Trophoblast cell (in vitro differentiated cells and primary cell): Measurements from ENCODE around the gene FBXO42.

Source experiments
- DNase-seq, 2 donors: peaks; one replicate each; pipeline ENCODE4 v3.0.0-alpha.2; 2016
- H2AFZ ChIP-seq: 2 replicates; pipeline ENCODE4 v1.6.1; 2013; ENCODE audit warnings: low read length, moderate library complexity, mild to moderate bottlenecking; ENCODE audit not compliant: insufficient read depth, poor library complexity
- H2AK5ac ChIP-seq: 2 replicates; pipeline ENCODE4 v1.6.1; 2013; ENCODE audit warnings: mild to moderate bottlenecking, low read length
- H2BK120ac ChIP-seq: 2 replicates; pipeline ENCODE4 v1.6.1; 2013; ENCODE audit warnings: low read length, mild to moderate bottlenecking, moderate library complexity; ENCODE audit not compliant: insufficient read depth, poor library complexity
- H2BK12ac ChIP-seq: 2 replicates; pipeline ENCODE4 v1.6.1; 2013; ENCODE audit warnings: mild to moderate bottlenecking, low read length, moderate library complexity
- H2BK5ac ChIP-seq: 2 replicates; pipeline ENCODE4 v1.6.1; 2013; ENCODE audit warnings: low read length, low read depth, moderate library complexity, mild to moderate bottlenecking; ENCODE audit not compliant: poor library complexity
- H3K14ac ChIP-seq: 2 replicates; pipeline ENCODE4 v1.6.1; 2013; ENCODE audit warnings: mild to moderate bottlenecking, low read length
- H3K18ac ChIP-seq: 2 replicates; pipeline ENCODE4 v1.6.1; 2013; ENCODE audit warnings: mild to moderate bottlenecking, low read length
- H3K23ac ChIP-seq: 2 replicates; pipeline ENCODE4 v1.6.1; 2013; ENCODE audit warnings: low read length
- H3K27ac ChIP-seq: 2 replicates; pipeline ENCODE4 v1.5.1; 2013; ENCODE audit warnings: low read depth, mild to moderate bottlenecking, inconsistent platforms, low read length, moderate library complexity
- H3K27me3 ChIP-seq: 2 replicates; pipeline ENCODE4 v1.6.1; 2013; ENCODE audit warnings: inconsistent platforms, mild to moderate bottlenecking, low read length, moderate library complexity; ENCODE audit not compliant: insufficient read depth
- H3K36me3 ChIP-seq, 2 experiments: 1 replicate in 1 of 2; 2 replicates in 1 of 2; pipeline ENCODE4 v1.6.1; 2013; ENCODE audit warnings: low read length in 2 of 2, mild to moderate bottlenecking in 2 of 2, moderate library complexity in 1 of 2; ENCODE audit not compliant: insufficient read depth in 2 of 2, control insufficient read depth in 1 of 2
- H3K4ac ChIP-seq: 2 replicates; pipeline ENCODE4 v1.6.1; 2013; ENCODE audit warnings: low read depth, mild to moderate bottlenecking, low read length, moderate library complexity
- H3K4me1 ChIP-seq, 2 experiments: 1 replicate in 1 of 2; 2 replicates in 1 of 2; pipeline ENCODE4 v1.6.1; 2013; ENCODE audit warnings: low read length in 2 of 2, mild to moderate bottlenecking in 2 of 2, moderate library complexity in 1 of 2; ENCODE audit not compliant: insufficient read depth in 2 of 2, control insufficient read depth in 1 of 2
- H3K4me2 ChIP-seq: 2 replicates; pipeline ENCODE4 v1.6.1; 2013; ENCODE audit warnings: inconsistent platforms, mild to moderate bottlenecking, low read length, moderate library complexity
- H3K4me3 ChIP-seq: 2 replicates; pipeline ENCODE4 v1.5.1; 2013; ENCODE audit warnings: mild to moderate bottlenecking, low read depth, low read length, inconsistent platforms
- H3K79me1 ChIP-seq: one replicate; pipeline ENCODE4 v1.6.1; 2013; ENCODE audit warnings: low read length
- H3K79me2 ChIP-seq: 2 replicates; pipeline ENCODE4 v1.6.1; 2013; ENCODE audit warnings: low read length, mild to moderate bottlenecking; ENCODE audit not compliant: control insufficient read depth, insufficient read depth, poor library complexity
- H3K9ac ChIP-seq: 2 replicates; pipeline ENCODE4 v1.6.1; 2013; ENCODE audit warnings: mild to moderate bottlenecking, low read length
- H3K9me3 ChIP-seq: 2 replicates; pipeline ENCODE4 v1.6.1; 2013; ENCODE audit warnings: low read depth, mild to moderate bottlenecking, control low read depth, inconsistent platforms, low read length; ENCODE audit not compliant: insufficient read depth
- H4K12ac ChIP-seq: 2 replicates; pipeline ENCODE4 v1.6.1; 2013; ENCODE audit warnings: low read depth, mild to moderate bottlenecking, low read length, moderate library complexity
- H4K8ac ChIP-seq: 2 replicates; pipeline ENCODE4 v1.6.1; 2013; ENCODE audit warnings: low read depth, mild to moderate bottlenecking, low read length, moderate library complexity
- H4K91ac ChIP-seq: one replicate; pipeline ENCODE4 v1.6.1; 2013; ENCODE audit warnings: low read depth, mild to moderate bottlenecking, low read length, moderate library complexity
- WGBS: extraction: QIAGEN DNeasy Blood & Tissue Kit; methylation state at CpG from one replicate; pipeline ENCODE4 v1.1.7; 2013; ENCODE audit warnings: missing lambda C conversion rate; ENCODE audit not compliant: insufficient read length, insufficient coverage; ENCODE audit errors: extremely low coverage; 5-methylcytosine and 5-hydroxymethylcytosine counted together

Gene FBXO42

GRCh38 chr1:16243215-16243610 lies 109.1 kb downstream of the FBXO42 start:
- H3K79me1 ChIP-seq, result no peaks in the 10 kb centered on the region
- no peaks in the 10 kb centered on the region for H3K9me3 ChIP-seq
- no peak overlapping the region for H4K12ac ChIP-seq
- H3K4me3 ChIP-seq, result no peak overlapping the region
- no peak overlapping the region for H3K4ac ChIP-seq
- H3K9ac ChIP-seq, result no peak overlapping the region
- H3K14ac ChIP-seq, result no peak overlapping the region
- no CpG with 5 or more reads among the region's 8 CpGs for WGBS
- no peaks in the 10 kb centered on the region for H3K27me3 ChIP-seq
- no peak overlapping the region for H3K18ac ChIP-seq
- no peak overlapping the region for H2BK120ac ChIP-seq
- peaks cover 4 to 5% of the 10 kb centered on the region in 2 experiments for H3K36me3 ChIP-seq
- H2AK5ac ChIP-seq, result no peak overlapping the region
- no peak overlapping the region for H2BK5ac ChIP-seq
- no peaks in the 10 kb centered on the region for H3K79me2 ChIP-seq
- no peak overlapping the region for H4K8ac ChIP-seq
- H3K27ac ChIP-seq, result no peak overlapping the region
- H3K4me2 ChIP-seq, result no peak overlapping the region
- DNase-seq, result no peak
- peaks cover 2 to 4% of the 10 kb centered on the region in 2 experiments for H3K4me1 ChIP-seq
- H3K23ac ChIP-seq, result no peak overlapping the region
- no peak overlapping the region for H4K91ac ChIP-seq
- no peak overlapping the region for H2BK12ac ChIP-seq
- no peak overlapping the region for H2AFZ ChIP-seq

- H3K4me3 ChIP-seq, result no peak overlapping the region
- WGBS, result no CpG with 5 or more reads among the region's 17 CpGs
- no peaks in the 10 kb centered on the region for H3K27me3 ChIP-seq
- H4K8ac ChIP-seq, result no peak overlapping the region
- peaks cover 2 to 5% of the 10 kb centered on the region in 2 experiments for H3K36me3 ChIP-seq
- H3K4me1 ChIP-seq, result peaks cover 2 to 4% of the 10 kb centered on the region in 2 experiments
- H4K12ac ChIP-seq, result no peak overlapping the region
- H2AK5ac ChIP-seq, result no peak overlapping the region
- no peak overlapping the region for H2BK5ac ChIP-seq
- no peak overlapping the region for H3K18ac ChIP-seq
- H3K79me1 ChIP-seq, result no peaks in the 10 kb centered on the region
- no peak overlapping the region for H3K4ac ChIP-seq
- H2BK120ac ChIP-seq, result no peak overlapping the region
- H3K14ac ChIP-seq, result no peak overlapping the region
- no peak overlapping the region for H3K23ac ChIP-seq
- no peaks in the 10 kb centered on the region for H3K9me3 ChIP-seq
- no peak overlapping the region for H2BK12ac ChIP-seq
- H3K27ac ChIP-seq, result no peak overlapping the region
- H4K91ac ChIP-seq, result no peak overlapping the region
- no peak overlapping the region for H2AFZ ChIP-seq
- H3K9ac ChIP-seq, result no peak overlapping the region
- no peak for DNase-seq
- H3K4me2 ChIP-seq, result no peak overlapping the region
- no peaks in the 10 kb centered on the region for H3K79me2 ChIP-seq
These were observed 109.6 kb downstream of the FBXO42 start for GRCh38 chr1:16242556-16243214.

- Histone ChIP-seq H4K8ac (no peak overlapping the region), H3K79me1 (no peaks in the 10 kb centered on the region), H3K14ac (no peak overlapping the region), H4K91ac (no peak overlapping the region), H3K27ac (no peak overlapping the region), H3K4me3 (no peak overlapping the region), H3K36me3 (peaks cover 0 to 2% of the 10 kb centered on the region in 2 experiments), H3K79me2 (peaks cover 1% of the 10 kb centered on the region), H3K4me2 (no peak overlapping the region), H2BK120ac (no peak overlapping the region), H3K27me3 (no peaks in the 10 kb centered on the region), H3K9ac (no peak overlapping the region), H3K18ac (no peak overlapping the region), H3K4ac (no peak overlapping the region), H2AFZ (no peak overlapping the region), H2AK5ac (no peak overlapping the region), H2BK12ac (no peak overlapping the region), H3K9me3 (no peaks in the 10 kb centered on the region), H2BK5ac (no peak overlapping the region), H3K4me1 (peaks cover 2 to 8% of the 10 kb centered on the region in 2 experiments), H3K23ac (no peak overlapping the region), H4K12ac (no peak overlapping the region)
- DNase-seq, result no peak
- no CpG with 5 or more reads among the region's 10 CpGs for WGBS
These were observed 111.0 kb downstream of the FBXO42 start for GRCh38 chr1:16241221-16241708.

- no peak overlapping the region for H2AK5ac ChIP-seq
- H3K4ac ChIP-seq, result no peak overlapping the region
- H3K27me3 ChIP-seq, result no peaks in the 10 kb centered on the region
- H3K79me2 ChIP-seq, result peaks cover 1% of the 10 kb centered on the region
- H3K4me1 ChIP-seq, result peaks cover 2 to 11% of the 10 kb centered on the region in 2 experiments
- no peaks in the 10 kb centered on the region for H3K79me1 ChIP-seq
- no peak overlapping the region for H2BK12ac ChIP-seq
- H3K18ac ChIP-seq, result no peak overlapping the region
- no CpG with 5 or more reads among the region's 2 CpGs for WGBS
- H3K9ac ChIP-seq, result no peak overlapping the region
- H4K12ac ChIP-seq, result no peak overlapping the region
- no peak overlapping the region for H2AFZ ChIP-seq
- H3K4me3 ChIP-seq, result no peak overlapping the region
- no peak overlapping the region for H3K4me2 ChIP-seq
- H3K9me3 ChIP-seq, result no peaks in the 10 kb centered on the region
- H3K27ac ChIP-seq, result no peak overlapping the region
- no peak overlapping the region for H3K14ac ChIP-seq
- DNase-seq, result no peak
- H4K8ac ChIP-seq, result no peak overlapping the region
- H2BK5ac ChIP-seq, result no peak overlapping the region
- no peak overlapping the region for H4K91ac ChIP-seq
- no peak overlapping the region for H3K23ac ChIP-seq
- H3K36me3 ChIP-seq, result no peaks in the 10 kb centered on the region
- H2BK120ac ChIP-seq, result no peak overlapping the region
These were observed 112.2 kb downstream of the FBXO42 start for GRCh38 chr1:16239972-16240491.
